ENCODE results near the gene LSP1. TPM values are rescaled to one million over a fixed set of nuclear protein-coding genes. Genes with fewer than 3 reads are reported as not detected.
A peak's percentile ranks its signal among the peaks of the same experiment; 100 is the strongest.

LSP1 gene
- total and polyA plus RNA-seq, 2 of the 13 experiments (the other 11 are each of a cell fraction or from before 2014, with no cell fraction given), result 0.59 to 1.00 TPM

- TF ChIP-seq ZBTB4 (CRISPR knock-in tag; IDR thresholded peaks at IDR 0.05; ENCODE audit: borderline replicate concordance) (no peak), ZNF441 (CRISPR knock-in tag; IDR thresholded peaks at IDR 0.05; ENCODE audit: borderline replicate concordance) (no peak), NR2F6 (IDR thresholded peaks at IDR 0.05) (no peak), NR2F6 (CRISPR knock-in tag; IDR thresholded peaks at IDR 0.05) (peak; percentile 29; the same call in 1 of the 2 replicates), RBM22 (optimal IDR thresholded peaks at IDR 0.05; ENCODE audit: low read length) (no peak), ZNF883 (CRISPR knock-in tag; IDR thresholded peaks at IDR 0.05; ENCODE audit: not compliant biosample characterization) (no peak), MZF1 (CRISPR knock-in tag; IDR thresholded peaks at IDR 0.05; ENCODE audit: borderline replicate concordance) (no peak), PHF21A (CRISPR knock-in tag; IDR thresholded peaks at IDR 0.05) (no peak), ZNF878 (CRISPR knock-in tag; IDR thresholded peaks at IDR 0.05) (no peak), HMGXB3 (CRISPR knock-in tag; IDR thresholded peaks at IDR 0.05; ENCODE audit: borderline replicate concordance) (no peak), ZNF547 (CRISPR knock-in tag; IDR thresholded peaks at IDR 0.05) (0 out of 2 replicates have a peak, but pooled peaks have one; percentile 47), ZFP90 (CRISPR knock-in tag; IDR thresholded peaks at IDR 0.05; ENCODE audit: borderline replicate concordance) (no peak), ZNF672 (CRISPR knock-in tag; IDR thresholded peaks at IDR 0.05) (0 out of 2 replicates have a peak, but pooled peaks have one; percentile 37), ZFYVE20 (CRISPR knock-in tag; IDR thresholded peaks at IDR 0.05; ENCODE audit: borderline replicate concordance, low read depth) (no peak), ZNF556 (CRISPR knock-in tag; IDR thresholded peaks at IDR 0.05; ENCODE audit: borderline replicate concordance) (no peak), ZNF816 (CRISPR knock-in tag; IDR thresholded peaks at IDR 0.05; ENCODE audit: borderline replicate concordance) (no peak), ZNF713 (CRISPR knock-in tag; IDR thresholded peaks at IDR 0.05) (no peak), ERF (CRISPR knock-in tag; IDR thresholded peaks at IDR 0.05) (no peak), CTCF (CRISPR knock-in tag; IDR thresholded peaks at IDR 0.05) (peak; percentile 70), KLF13 (CRISPR knock-in tag; IDR thresholded peaks at IDR 0.05) (no peak), TOPORS (CRISPR knock-in tag; IDR thresholded peaks at IDR 0.05) (no peak), ZNF367 (CRISPR knock-in tag; IDR thresholded peaks at IDR 0.05; ENCODE audit: borderline replicate concordance) (no peak)
Measured at GRCh38 chr11:1826552-1827094, 26.3 kb upstream of the LSP1 start (continued).

Data from HepG2 (cell line).